IPS DF 6.9 (cell line): Measurements from ENCODE around the gene GGACT.

Experiments used
- DNase-seq: peaks from one replicate; pipeline ENCODE4 v3.0.0-alpha.2; 2013; ENCODE audit warnings: low read depth, low spot score
- H3K27ac ChIP-seq: one replicate; pipeline ENCODE4 v1.5.1; 2013; ENCODE audit warnings: low read length, control low read depth
- H3K27me3 ChIP-seq: 2 replicates; pipeline ENCODE4 v1.6.1; 2013; ENCODE audit warnings: mild to moderate bottlenecking, low read length; ENCODE audit not compliant: control insufficient read depth, insufficient read depth
- H3K36me3 ChIP-seq: 2 replicates; pipeline ENCODE4 v1.6.1; 2013; ENCODE audit warnings: low read length; ENCODE audit not compliant: control insufficient read depth, insufficient read depth
- H3K4me1 ChIP-seq: 2 replicates; pipeline ENCODE4 v1.6.1; 2013; ENCODE audit warnings: low read length; ENCODE audit not compliant: control insufficient read depth, insufficient read depth
- H3K4me3 ChIP-seq: 2 replicates; pipeline ENCODE4 v1.5.1; 2013; ENCODE audit warnings: mild to moderate bottlenecking, low read length
- H3K9me3 ChIP-seq: 2 replicates; pipeline ENCODE4 v1.6.1; 2013; ENCODE audit warnings: low read length, inconsistent platforms; ENCODE audit not compliant: control insufficient read depth, insufficient read depth
- WGBS: extraction: QIAGEN DNeasy Blood & Tissue Kit; methylation state at CpG from one replicate; pipeline ENCODE4 v1.1.7; 2013; ENCODE audit warnings: mixed read lengths, missing lambda C conversion rate; ENCODE audit not compliant: insufficient read length, insufficient coverage; 5-methylcytosine and 5-hydroxymethylcytosine counted together

Gene GGACT

GRCh38 chr13:100515410-100515800 is 73.2 kb downstream of the GGACT start:
- Histone ChIP-seq H3K36me3 (no peaks in the 10 kb centered on the region), H3K9me3 (no peaks in the 10 kb centered on the region), H3K27ac (no peak overlapping the region), H3K27me3 (no peaks in the 10 kb centered on the region), H3K4me3 (no peak overlapping the region), H3K4me1 (no peaks in the 10 kb centered on the region; the same call in 1 of the 2 replicates)
- no CpG with 5 or more reads among the region's 20 CpGs for WGBS
- no peak for DNase-seq

GRCh38 chr13:100514788-100515409 is 73.7 kb downstream of the GGACT start:
- Histone ChIP-seq H3K27ac (no peak overlapping the region), H3K4me1 (no peaks in the 10 kb centered on the region; the same call in 1 of the 2 replicates), H3K9me3 (no peaks in the 10 kb centered on the region), H3K27me3 (no peaks in the 10 kb centered on the region), H3K36me3 (no peaks in the 10 kb centered on the region), H3K4me3 (no peak overlapping the region)
- WGBS, result no CpG with 5 or more reads among the region's 5 CpGs
- peak; percentile 78 for DNase-seq

GRCh38 chr13:100513987-100514670 is 74.5 kb downstream of the GGACT start:
- Histone ChIP-seq H3K4me1 (peaks cover 1% of the 10 kb centered on the region; the same call in 1 of the 2 replicates), H3K4me3 (no peak overlapping the region), H3K9me3 (no peaks in the 10 kb centered on the region), H3K27me3 (no peaks in the 10 kb centered on the region), H3K36me3 (no peaks in the 10 kb centered on the region), H3K27ac (no peak overlapping the region)
- no peak for DNase-seq
- WGBS, result no CpG with 5 or more reads among the region's 8 CpGs

- H3K27me3 ChIP-seq, result no peaks in the 10 kb centered on the region
- DNase-seq, result no peak
- H3K27ac ChIP-seq, result no peak overlapping the region
- WGBS, result no CpG with 5 or more reads among the region's 3 CpGs
- H3K9me3 ChIP-seq, result no peaks in the 10 kb centered on the region
- H3K4me3 ChIP-seq, result no peak overlapping the region
- peaks cover 5% of the 10 kb centered on the region; the same call in 1 of the 2 replicates for H3K4me1 ChIP-seq
- no peaks in the 10 kb centered on the region for H3K36me3 ChIP-seq
Observed at GRCh38 chr13:100513171-100513570, 75.4 kb downstream of the GGACT start.

- Histone ChIP-seq H3K4me3 (no peak overlapping the region), H3K4me1 (peaks cover 5% of the 10 kb centered on the region; the same call in 1 of the 2 replicates), H3K9me3 (no peaks in the 10 kb centered on the region), H3K27ac (no peak overlapping the region), H3K36me3 (no peaks in the 10 kb centered on the region), H3K27me3 (no peaks in the 10 kb centered on the region)
- WGBS, result no CpG with 5 or more reads among the region's 9 CpGs
- DNase-seq, result no peak
Observed at GRCh38 chr13:100512422-100512821, 76.2 kb downstream of the GGACT start.

- Histone ChIP-seq H3K4me3 (no peak overlapping the region), H3K27ac (no peak overlapping the region), H3K27me3 (no peaks in the 10 kb centered on the region), H3K4me1 (peaks cover 5% of the 10 kb centered on the region; the same call in 1 of the 2 replicates), H3K36me3 (no peaks in the 10 kb centered on the region), H3K9me3 (no peaks in the 10 kb centered on the region)
- no peak for DNase-seq
- no CpG with 5 or more reads among the region's 7 CpGs for WGBS
Observed at GRCh38 chr13:100511466-100511865, 77.1 kb downstream of the GGACT start.

- H3K27me3 ChIP-seq, result no peaks in the 10 kb centered on the region
- H3K4me3 ChIP-seq, result no peak overlapping the region
- no CpG with 5 or more reads among the region's 11 CpGs for WGBS
- no peaks in the 10 kb centered on the region for H3K36me3 ChIP-seq
- H3K4me1 ChIP-seq, result peaks cover 5% of the 10 kb centered on the region; the same call in 1 of the 2 replicates
- H3K9me3 ChIP-seq, result no peaks in the 10 kb centered on the region
- DNase-seq, result peak; percentile 50
- peak overlapping the region; percentile 18 for H3K27ac ChIP-seq
Observed at GRCh38 chr13:100510208-100510957, 78.2 kb downstream of the GGACT start.

GRCh38 chr13:100508996-100509395 is 79.6 kb downstream of the GGACT start:
- Histone ChIP-seq H3K4me1 (peaks cover 5% of the 10 kb centered on the region; the same call in 1 of the 2 replicates), H3K27ac (no peak overlapping the region), H3K27me3 (no peaks in the 10 kb centered on the region), H3K36me3 (no peaks in the 10 kb centered on the region), H3K9me3 (no peaks in the 10 kb centered on the region), H3K4me3 (no peak overlapping the region)
- no peak for DNase-seq
- WGBS, result no CpG with 5 or more reads among the region's 8 CpGs

GRCh38 chr13:100508455-100508854 is 80.1 kb downstream of the GGACT start:
- DNase-seq, result no peak
- H3K27ac ChIP-seq, result no peak overlapping the region
- H3K27me3 ChIP-seq, result no peaks in the 10 kb centered on the region
- WGBS, result no CpG with 5 or more reads among the region's 6 CpGs
- H3K4me3 ChIP-seq, result no peak overlapping the region
- H3K36me3 ChIP-seq, result no peaks in the 10 kb centered on the region
- H3K9me3 ChIP-seq, result no peaks in the 10 kb centered on the region
- peaks cover 5% of the 10 kb centered on the region; the same call in 1 of the 2 replicates for H3K4me1 ChIP-seq

GRCh38 chr13:100506600-100507422 is 81.8 kb downstream of the GGACT start:
- Histone ChIP-seq H3K4me1 (peaks cover 5% of the 10 kb centered on the region; the same call in 1 of the 2 replicates), H3K9me3 (no peaks in the 10 kb centered on the region), H3K4me3 (no peak overlapping the region), H3K27ac (no peak overlapping the region), H3K36me3 (no peaks in the 10 kb centered on the region), H3K27me3 (no peaks in the 10 kb centered on the region)
- WGBS, result 100% methylated on average over 2 of the region's 9 CpGs
- DNase-seq, result no peak
